OCI-M1 (cell line): Measurements from ENCODE around the gene SLX9.

Experiments used
- DNase-seq: peaks from one replicate; lab custom pipeline; 2025; lab: John Stamatoyannopoulos, UW

Gene SLX9

DNA sequence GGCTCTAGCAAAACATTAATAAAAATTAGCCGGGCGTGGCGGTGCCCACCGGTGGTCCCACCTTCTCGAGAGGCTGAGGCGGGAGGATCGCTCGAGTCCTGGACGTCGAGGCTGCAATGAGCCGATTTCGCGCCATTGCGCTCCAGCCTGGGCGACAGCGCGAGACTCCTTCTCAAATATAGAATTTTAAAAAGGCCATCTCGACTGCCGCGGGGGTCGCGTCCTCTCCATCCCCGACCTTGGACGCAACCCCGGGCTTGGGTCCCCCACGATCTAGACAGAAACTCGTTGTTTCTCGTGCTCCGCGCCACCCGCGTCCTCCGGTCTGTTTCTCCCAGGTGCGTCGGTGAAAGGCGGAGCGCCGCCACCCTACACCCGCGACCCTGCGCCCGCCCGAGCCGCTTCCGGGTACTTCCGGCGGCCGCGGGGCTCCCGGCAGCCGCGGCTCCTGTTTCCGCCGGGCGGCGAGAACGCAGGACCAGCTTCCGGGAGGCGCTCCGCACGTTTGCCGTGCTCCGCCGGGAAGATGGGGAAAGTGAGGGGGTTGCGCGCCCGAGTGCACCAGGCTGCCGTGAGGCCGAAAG lies at the start of gene SLX9:
Gene SLX9, plus strand, starts transcription at position 498 of the 584 bp plus-strand sequence. Its CDS starts 29 bp downstream, at position 527.
- DNase-seq, result peak; percentile 93

DNA sequence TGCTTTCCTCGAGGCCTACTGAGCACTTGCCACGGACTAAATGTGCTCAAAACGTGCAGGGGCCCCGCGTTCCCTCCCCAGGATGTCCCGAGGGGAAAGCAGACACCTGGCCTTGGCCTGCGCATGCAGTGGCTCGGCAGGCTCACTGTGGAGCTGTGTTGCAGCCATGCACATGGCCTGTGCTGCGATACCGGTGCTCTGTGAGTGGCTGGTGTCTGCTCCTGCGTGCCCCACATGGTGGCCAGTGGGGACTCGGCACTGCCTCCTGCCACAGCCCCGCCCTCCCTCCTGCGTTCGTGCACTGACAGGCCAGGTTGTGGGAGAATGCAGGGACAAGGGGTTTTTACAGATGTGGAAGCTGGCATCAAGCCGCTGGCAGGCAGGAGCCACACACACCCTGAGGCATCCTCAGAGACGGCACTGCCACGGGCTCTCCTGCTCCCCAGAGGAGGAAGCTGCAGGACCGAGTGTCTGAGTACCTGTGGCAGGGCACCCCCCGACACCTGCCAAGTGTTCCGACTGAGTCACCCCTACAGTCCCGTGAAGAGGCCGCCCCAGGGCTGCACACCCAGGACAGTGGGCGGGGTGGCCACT lies 49.4 kb upstream of the SLX9 start:
- no peak for DNase-seq

GRCh38 chr21:44890961-44891541 lies 48.8 kb upstream of the SLX9 start:
- no peak for DNase-seq

GRCh38 chr21:44891631-44892031 lies 48.2 kb upstream of the SLX9 start:
- DNase-seq, result no peak

GRCh38 chr21:44892095-44892494 lies 47.7 kb upstream of the SLX9 start:
- DNase-seq, result no peak

DNA sequence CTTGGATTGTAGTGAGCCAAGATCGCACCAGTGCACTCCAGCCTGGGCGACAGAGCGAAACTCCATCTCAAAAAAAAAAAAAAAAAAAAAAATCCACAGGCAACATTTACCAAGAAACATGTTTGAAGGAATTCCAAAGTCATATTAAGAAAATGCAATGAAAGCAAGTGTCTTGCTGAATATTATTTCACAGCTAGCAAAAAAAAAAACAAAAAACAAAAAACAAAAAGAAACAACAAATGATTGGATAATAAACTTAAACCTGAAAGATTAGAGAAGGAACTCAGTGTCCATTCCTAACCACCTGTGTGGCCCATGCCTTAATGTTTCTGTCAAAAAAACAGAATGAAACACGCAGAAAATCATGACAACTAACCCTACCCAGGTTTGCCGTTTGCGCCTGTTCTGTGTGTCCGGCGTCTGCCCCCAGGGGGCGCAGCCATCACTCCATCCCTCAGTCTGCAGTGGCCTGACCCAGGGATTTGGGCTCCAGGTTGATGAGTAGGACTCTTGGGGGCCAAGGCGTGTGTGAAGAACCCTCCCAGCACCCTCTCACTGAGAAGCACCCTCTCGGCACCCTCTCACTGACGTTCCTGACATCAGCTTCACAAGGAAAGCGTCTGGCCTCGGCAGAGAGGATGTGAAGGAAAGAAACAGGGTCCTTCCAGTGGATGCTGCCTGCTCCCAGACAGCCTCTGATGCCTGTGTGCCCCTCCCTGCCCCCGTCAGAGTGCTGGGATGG lies 47.1 kb upstream of the SLX9 start:
- DNase-seq, result peak; percentile 87

DNA sequence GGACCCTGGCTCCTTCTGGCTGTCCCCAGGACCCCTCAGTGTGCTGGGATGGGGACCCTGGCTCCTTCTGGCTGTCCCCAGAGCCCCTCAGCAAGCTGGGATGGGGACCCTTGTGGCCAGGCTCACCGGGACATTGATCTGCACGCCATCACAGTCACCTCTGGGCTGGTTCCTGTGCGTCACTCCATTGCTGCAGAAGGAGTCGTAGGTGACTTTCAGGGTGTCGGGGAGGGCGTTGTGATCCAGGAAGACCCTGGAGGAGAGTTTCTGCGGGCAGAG lies 46.6 kb upstream of the SLX9 start:
- DNase-seq, result no peak

DNA sequence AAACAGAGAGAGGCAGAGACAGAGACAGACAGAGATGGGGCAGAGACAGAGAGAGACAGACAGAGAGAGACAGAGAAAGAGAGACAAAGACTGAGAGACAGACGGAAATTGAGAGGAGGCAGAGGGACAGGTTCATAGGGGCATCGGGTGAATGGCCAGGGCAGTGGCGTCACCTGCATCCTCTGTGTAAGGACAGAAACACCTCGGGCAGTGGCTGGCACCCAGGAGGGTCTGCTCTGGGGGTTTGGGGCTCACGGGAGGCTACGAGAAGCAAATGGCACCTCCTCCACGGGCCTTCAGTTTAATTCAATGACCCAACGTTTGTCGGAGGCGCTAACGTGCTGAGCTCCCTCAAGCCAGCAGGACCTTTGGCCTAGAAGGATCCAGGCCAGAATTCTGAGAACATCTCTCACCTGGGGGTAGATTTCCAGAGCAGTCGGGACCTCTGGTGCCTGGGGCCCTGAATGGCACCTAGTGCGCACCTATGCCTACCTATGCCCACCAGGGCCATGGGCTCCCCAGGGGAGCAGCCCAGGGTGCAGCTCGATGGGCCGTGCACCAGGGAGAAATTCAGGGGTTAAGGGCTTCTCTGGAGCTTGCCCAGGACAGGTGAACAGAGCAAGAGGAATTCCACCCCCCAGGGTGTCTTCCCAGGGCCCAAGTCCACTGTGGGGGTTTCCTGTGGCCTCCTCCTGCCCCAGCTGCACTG lies 45.7 kb upstream of the SLX9 start:
- DNase-seq, result no peak

GRCh38 chr21:44894687-44895302 lies 45.0 kb upstream of the SLX9 start:
- DNase-seq, result no peak

DNA sequence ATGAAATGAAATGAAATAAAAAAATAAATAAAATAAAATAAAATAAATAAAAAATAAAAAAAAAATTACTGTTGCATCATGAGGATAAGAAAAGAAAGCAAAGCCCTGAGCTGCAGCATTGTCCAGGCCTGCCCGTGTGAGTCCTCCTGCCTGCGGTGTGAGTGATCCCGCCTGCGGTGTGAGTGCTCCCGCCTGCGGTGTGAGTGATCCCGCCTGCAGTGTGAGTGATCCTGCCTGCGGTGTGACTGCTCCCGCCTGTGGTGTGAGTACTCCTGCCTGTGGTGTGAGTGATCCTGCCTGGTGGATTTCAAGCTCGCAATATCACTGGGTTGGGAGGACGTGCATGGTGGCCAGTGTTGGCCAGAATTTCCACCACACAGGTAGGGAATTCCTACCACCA lies 44.0 kb upstream of the SLX9 start:
- no peak for DNase-seq

DNA sequence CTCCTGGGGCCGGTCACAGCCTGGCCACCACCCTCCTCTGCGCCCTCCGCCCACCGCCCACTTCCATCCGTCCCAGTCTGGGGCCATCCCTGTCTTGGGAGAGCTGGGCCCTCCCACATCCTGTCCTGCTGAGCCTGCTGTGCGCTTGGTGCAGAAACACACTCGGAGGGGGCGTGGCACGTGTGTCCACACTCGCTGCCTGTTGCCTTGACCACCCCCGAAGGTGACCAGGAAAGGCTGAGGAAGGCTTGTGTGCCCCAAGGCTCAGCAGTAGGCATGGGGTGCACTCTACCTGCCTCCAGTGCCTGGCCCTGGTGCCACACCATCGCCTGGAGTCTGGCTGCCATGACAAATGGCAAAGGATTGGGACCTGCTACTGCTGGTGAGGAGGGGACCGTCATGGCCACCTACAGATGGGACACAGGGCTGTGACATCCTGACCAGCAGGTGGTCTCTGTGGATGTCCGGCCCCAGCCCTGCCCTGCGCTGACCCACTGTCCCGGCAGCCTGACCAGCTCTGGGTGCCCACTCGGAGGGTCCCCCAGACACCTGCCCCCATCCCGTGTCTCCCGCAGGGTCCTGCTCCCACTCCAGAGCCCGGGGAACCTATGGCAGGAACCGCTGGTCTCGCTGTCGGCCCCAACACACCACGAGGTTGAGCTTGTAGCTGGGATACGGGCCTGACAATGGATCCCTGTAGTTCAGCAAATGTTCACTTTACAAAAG lies 43.1 kb upstream of the SLX9 start:
- DNase-seq, result no peak

DNA sequence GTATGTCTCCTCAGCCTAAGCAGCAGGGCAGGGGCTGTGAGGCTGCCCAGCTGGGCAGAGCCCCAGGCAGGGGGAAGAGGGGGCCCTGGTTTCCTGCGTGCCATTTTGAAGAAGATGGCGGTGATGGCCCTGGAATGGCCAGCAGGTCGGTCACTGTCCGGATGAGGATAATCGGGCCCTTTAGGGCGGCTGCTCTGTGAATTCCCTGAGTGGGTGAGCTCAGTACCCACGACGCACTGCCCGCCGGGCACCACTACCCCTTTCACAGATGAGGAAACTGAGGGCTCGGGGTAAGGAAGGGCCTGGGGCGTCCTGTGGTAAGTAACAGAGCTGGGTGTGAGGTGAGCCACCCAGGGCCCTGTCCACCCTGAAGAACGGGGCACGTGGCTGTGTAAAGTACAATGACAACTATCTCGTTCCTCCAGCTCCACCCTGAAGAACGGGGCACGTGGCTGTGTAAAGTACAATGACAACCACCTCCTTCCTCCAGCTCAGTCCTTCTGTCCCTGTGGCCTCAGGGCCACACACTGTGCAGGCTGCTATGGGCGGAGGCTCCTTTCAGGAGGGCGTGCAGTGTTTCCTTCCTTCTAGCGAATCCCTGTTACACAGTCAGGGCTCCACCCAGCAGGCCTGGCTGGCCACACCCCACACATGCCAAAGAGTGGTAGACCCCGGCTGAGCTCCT lies 42.4 kb upstream of the SLX9 start:
- peak; percentile 51 for DNase-seq

GRCh38 chr21:44898011-44898488 lies 41.8 kb upstream of the SLX9 start:
- no peak for DNase-seq

DNA sequence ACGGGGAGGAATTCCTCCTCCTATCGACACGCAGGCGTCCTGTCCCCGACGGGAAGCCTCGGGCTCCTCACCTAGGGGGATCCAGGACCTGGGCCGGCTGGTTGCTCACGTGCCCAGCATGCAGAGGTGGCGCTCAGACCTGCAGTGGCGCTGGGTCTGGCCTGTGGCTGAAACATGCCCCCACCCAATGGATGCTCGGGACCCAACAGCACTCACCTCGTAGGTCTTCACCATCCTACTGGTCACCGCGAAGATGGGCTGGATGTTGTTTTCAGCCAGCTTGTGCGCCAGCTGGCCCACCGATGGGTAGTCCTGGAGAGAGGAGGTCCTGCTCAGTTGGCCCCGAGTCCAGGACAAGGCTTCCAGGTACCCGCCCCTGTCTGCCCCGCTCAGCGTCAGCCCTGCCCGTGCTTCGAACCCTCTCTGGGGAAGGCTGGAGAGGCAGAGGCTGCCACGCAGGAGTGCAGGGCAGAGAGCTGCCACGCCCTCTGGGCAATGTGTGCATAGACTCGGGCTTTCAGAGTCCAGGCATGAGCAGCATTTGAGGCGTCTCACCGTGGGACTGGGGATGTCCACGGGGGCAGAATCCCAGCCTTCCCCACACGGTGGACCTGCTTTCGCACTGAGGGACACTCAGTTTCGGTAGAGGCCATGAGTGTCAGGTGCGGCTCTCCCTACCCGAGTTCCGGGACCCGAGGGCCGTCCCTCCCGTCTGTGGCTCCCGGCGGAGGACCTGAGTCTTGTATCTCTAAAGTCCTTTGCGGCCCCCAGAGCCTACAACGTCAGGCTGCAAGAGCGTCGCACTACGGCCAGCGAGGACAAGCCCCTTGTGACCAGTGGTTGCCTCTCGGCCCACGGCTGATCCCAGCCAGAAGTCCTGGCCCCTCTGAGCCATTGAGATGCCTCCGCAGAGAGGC lies 40.7 kb upstream of the SLX9 start:
- DNase-seq, result no peak

GRCh38 chr21:44899768-44900558 lies 39.9 kb upstream of the SLX9 start:
- no peak for DNase-seq

- no peak for DNase-seq
Measured at GRCh38 chr21:44900559-44901251, 39.1 kb upstream of the SLX9 start.

GRCh38 chr21:44901391-44902074 lies 38.3 kb upstream of the SLX9 start:
- no peak for DNase-seq
